Measurements from ENCODE around the gene PNMA8A.
"Not testable (repeated sequence)": the region's sequence is repeated elsewhere in the genome, so short reads cannot be mapped to it uniquely, and the experiment has no call there.

The PNMA8A gene, protein sequence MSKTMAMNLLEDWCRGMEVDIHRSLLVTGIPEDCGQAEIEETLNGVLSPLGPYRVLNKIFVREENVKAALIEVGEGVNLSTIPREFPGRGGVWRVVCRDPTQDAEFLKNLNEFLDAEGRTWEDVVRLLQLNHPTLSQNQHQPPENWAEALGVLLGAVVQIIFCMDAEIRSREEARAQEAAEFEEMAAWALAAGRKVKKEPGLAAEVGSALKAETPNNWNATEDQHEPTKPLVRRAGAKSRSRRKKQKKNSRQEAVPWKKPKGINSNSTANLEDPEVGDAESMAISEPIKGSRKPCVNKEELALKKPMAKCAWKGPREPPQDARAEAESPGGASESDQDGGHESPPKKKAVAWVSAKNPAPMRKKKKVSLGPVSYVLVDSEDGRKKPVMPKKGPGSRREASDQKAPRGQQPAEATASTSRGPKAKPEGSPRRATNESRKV

GRCh38 chr19:46471116-46471733 is at the start of gene PNMA8A:
TSS of gene PNMA8A (minus strand) at chr19:46471563. CDS start at chr19:46471035, 528 bp downstream.
- DNase-seq: peak; percentile 31
- in situ Hi-C loops (cut with HindIII; ENCODE audit: low pct_ligation_motif_present, low pct_unique_long_range_greater_than_20kb, low sequenced_read_pairs): no loop called here

GRCh38 chr19:46520616-46521015 is 49.3 kb upstream of the PNMA8A start:
- in situ Hi-C loops (cut with HindIII; ENCODE audit: low pct_ligation_motif_present, low pct_unique_long_range_greater_than_20kb, low sequenced_read_pairs): no loop called here

GRCh38 chr19:46517471-46517870 is 46.1 kb upstream of the PNMA8A start:
- DNase-seq: no peak
- in situ Hi-C loops (cut with HindIII; ENCODE audit: low pct_ligation_motif_present, low pct_unique_long_range_greater_than_20kb, low sequenced_read_pairs): no loop called here

More at GRCh38 chr19:46520616-46521015, 49.3 kb upstream of the PNMA8A start:
- no peak for DNase-seq

DNA sequence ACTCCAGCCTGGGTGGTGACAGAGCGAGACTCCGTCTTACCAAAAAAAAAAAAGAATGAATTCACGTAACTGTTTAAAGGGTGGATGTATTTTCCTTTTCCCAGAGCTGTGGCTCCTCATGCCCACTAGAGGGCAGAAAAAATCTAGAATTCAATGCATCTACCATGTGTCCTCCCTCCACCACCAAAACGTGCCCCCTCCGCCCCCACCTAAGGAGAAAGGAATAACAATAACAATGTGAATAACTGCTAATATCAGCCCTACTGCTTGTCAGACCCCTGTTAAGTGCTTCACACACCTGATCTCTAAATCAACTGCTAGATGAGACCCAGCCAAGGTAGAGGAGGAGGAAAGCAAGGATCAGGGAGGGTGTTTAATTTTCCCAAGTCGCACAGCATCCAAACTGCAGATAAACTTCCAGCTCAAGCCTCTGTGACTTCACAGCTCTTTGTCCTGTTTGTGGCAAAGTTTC is 44.6 kb upstream of the PNMA8A start:
- in situ Hi-C loops (cut with HindIII; ENCODE audit: low pct_ligation_motif_present, low pct_unique_long_range_greater_than_20kb, low sequenced_read_pairs): no loop called here
- peak; percentile 47 for DNase-seq

DNA sequence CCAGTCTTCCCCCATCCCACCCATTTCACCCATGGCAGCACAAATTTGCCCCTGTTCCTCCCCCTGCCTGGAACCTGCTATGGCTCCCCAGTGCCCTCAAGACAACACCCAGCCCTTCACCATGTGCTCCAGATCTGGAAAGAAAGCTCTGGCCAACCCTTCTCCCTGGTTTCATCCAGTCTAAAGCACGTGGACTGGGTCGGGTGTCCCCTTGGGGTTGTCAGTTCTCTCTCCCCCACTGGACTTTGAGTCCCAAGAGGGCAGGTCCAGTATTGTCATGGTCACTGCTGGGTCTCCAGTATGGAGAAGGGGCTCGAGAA is 43.9 kb upstream of the PNMA8A start:
- in situ Hi-C loops (cut with HindIII; ENCODE audit: low pct_ligation_motif_present, low pct_unique_long_range_greater_than_20kb, low sequenced_read_pairs): no loop called here
- no peak for DNase-seq

DNA sequence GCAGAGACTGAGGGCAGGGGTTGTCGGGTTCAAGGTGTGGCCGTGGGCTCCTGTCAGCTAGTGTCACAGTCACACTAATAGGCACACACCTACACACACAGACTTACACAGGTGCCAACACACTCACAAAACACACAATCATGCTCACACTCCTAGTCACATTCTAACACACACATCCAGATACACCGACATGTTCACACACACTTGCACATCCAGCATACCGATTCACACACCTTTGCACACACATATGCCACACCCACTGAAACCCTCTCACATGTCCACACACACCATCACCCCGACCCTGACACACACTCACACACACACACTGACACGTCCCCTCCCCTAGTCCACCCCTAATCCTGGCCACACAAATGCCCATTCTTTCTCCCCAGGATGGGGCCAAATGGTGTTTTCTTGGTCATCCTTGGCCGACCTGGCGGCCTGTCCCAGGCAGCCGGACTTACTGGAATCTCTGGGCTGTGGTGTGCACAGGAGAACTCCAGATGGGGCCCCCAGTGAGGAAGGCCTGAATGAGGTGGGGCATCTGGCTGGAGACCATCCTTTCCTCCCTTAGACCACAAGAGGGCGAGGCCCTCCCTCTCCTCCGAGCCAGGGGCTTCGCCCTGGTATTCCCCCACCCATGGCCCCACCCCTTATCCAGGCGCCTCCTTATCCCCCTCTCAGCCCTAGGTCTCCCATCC is 43.4 kb upstream of the PNMA8A start:
- DNase-seq: no peak
- in situ Hi-C loops (cut with HindIII; ENCODE audit: low pct_ligation_motif_present, low pct_unique_long_range_greater_than_20kb, low sequenced_read_pairs): no loop called here

GRCh38 chr19:46513461-46514236 is 42.3 kb upstream of the PNMA8A start:
- DNase-seq: peak; percentile 37
- in situ Hi-C loops (cut with HindIII; ENCODE audit: low pct_ligation_motif_present, low pct_unique_long_range_greater_than_20kb, low sequenced_read_pairs): no loop called here

GRCh38 chr19:46511237-46511636 is 39.9 kb upstream of the PNMA8A start:
- in situ Hi-C loops (cut with HindIII; ENCODE audit: low pct_ligation_motif_present, low pct_unique_long_range_greater_than_20kb, low sequenced_read_pairs): no loop called here
- DNase-seq: no peak

DNA sequence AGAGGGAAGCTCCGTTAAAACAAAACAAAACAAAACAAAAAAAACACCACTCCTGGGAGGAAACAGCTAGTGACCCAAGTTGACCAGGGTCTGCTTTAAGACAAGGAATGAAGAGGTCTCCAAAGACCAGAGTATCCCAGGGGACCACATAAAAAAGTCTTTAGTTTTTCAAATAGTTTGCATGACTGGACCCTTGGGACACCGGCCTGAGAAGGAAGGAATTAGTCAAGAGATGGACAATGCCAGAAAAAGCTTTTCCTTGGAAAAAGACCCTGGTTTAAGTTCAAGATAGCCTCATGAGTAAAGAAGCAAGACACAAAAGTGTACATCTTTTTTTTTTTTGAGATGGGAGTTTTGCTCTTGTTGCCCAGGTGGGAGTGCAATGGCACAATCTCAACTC is 36.8 kb upstream of the PNMA8A start:
- in situ Hi-C loops (cut with HindIII; ENCODE audit: low pct_ligation_motif_present, low pct_unique_long_range_greater_than_20kb, low sequenced_read_pairs): no loop called here
- no peak for DNase-seq

- in situ Hi-C loops (cut with HindIII; ENCODE audit: low pct_ligation_motif_present, low pct_unique_long_range_greater_than_20kb, low sequenced_read_pairs): no loop called here
- DNase-seq: no peak
Observed at GRCh38 chr19:46503848-46504453, 32.6 kb upstream of the PNMA8A start.

DNA sequence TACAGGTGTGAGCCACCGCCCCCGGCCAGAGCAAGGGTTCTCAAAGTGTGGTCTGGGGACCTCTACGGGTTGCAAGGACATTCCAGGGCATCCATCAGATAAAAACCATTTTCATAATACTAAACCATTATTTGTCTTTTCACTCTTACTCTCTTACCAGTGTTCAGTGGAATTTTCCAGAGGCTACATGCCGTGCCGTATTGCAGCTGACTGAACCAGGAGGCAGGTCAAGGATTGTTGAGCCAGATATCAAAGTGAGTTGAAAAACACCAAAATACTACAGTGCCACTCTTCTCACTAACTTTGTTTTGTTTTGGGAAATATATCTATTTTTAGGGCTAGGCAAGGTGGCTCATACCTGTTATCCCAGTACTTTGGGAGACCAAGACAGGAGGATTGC is 31.5 kb upstream of the PNMA8A start:
- DNase-seq: no peak
- in situ Hi-C loops (cut with HindIII; ENCODE audit: low pct_ligation_motif_present, low pct_unique_long_range_greater_than_20kb, low sequenced_read_pairs): no loop called here

DNA sequence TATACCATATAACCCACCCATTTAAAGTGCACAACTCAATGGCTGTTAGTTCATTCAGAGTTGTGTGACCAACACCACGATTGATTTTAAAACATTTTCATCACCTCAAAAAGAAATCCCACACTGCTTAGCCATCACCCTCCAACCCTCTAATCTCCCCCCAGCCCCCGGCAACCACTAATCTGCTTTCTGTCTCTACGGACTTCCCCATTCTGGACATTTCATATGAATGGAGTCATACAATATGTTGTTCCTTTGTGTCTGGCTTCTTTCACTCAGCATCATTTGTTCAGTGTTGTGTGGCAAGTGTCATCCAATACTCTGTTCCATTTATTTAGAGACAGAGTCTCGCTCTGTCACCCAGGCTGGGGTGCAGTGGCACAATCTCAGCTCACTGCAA is 28.3 kb upstream of the PNMA8A start:
- in situ Hi-C loops (cut with HindIII; ENCODE audit: low pct_ligation_motif_present, low pct_unique_long_range_greater_than_20kb, low sequenced_read_pairs): no loop called here

DNA sequence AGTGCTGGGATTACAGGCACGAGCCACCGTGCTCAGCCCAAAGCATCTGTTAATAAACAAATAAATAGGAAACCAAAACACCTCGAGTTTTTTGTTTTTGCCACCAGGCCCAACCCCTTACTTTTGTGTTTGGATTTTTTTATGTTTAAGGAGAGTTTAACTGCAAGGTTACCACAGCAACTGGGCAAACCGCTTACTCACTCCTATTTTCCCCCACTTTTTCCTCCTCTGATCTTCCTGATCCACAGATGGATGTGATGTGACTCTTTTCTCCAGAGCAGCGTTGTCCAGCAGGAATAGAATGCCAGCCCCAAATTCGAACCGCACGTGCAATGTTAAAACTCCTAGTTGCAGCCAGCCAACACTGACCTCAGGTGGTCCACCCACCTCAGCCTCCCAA is 26.4 kb upstream of the PNMA8A start:
- DNase-seq: no peak
- in situ Hi-C loops (cut with HindIII; ENCODE audit: low pct_ligation_motif_present, low pct_unique_long_range_greater_than_20kb, low sequenced_read_pairs): no loop called here

More for the DNA sequence above, 28.3 kb upstream of the PNMA8A start:
- no peak for DNase-seq

GRCh38 chr19:46496886-46497285 is 25.5 kb upstream of the PNMA8A start:
- in situ Hi-C loops (cut with HindIII; ENCODE audit: low pct_ligation_motif_present, low pct_unique_long_range_greater_than_20kb, low sequenced_read_pairs); DNase-seq: not testable (repeated sequence)

GRCh38 chr19:46496304-46496703 is 24.9 kb upstream of the PNMA8A start:
- no peak for DNase-seq
- in situ Hi-C loops (cut with HindIII; ENCODE audit: low pct_ligation_motif_present, low pct_unique_long_range_greater_than_20kb, low sequenced_read_pairs): no loop called here

DNA sequence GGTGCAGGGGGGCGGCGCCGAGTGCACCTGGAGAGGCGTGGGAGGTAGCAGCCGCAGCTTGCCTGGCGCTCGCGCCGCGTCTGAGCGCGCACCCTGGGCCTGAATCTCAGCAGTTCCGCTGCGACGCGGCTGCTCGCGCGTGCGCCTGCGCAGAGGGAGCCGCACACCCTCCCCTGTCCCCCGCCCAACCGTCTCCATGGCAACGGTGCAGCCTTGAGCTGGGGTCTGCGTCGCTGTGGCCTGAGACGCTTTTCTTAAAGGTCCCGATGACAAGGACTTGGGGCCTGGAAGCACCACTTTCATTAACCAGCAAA is 24.4 kb upstream of the PNMA8A start, which contains the start of gene PNMA8B:
Gene PNMA8B, minus strand, starts transcription at position 82 of the 314 bp plus-strand sequence. CDS start 402 bp downstream, outside the sequence.
- no peak for DNase-seq
- in situ Hi-C loops (cut with HindIII; ENCODE audit: low pct_ligation_motif_present, low pct_unique_long_range_greater_than_20kb, low sequenced_read_pairs): no loop called here

GRCh38 chr19:46494941-46495785 is 23.8 kb upstream of the PNMA8A start:
- in situ Hi-C loops (cut with HindIII; ENCODE audit: low pct_ligation_motif_present, low pct_unique_long_range_greater_than_20kb, low sequenced_read_pairs): no loop called here
- no peak for DNase-seq

All from ACHN (cell line).